NT2/D1 (cell line): Measurements from ENCODE around the gene REEP6.
"Not testable (repeated sequence)": the region's sequence is repeated elsewhere in the genome, so short reads cannot be mapped to it uniquely, and the experiment has no call there.

ENCODE experiments used
- DNase-seq: peaks from one replicate; pipeline ENCODE4 v3.0.0-alpha.2; 2011; ENCODE audit warnings: low read depth, low spot score
- H3K27me3 ChIP-seq: 2 replicates; pipeline ENCODE4 v1.6.0; 2011; ENCODE audit warnings: mild to moderate bottlenecking; ENCODE audit not compliant: insufficient read length, insufficient read depth
- H3K36me3 ChIP-seq: 2 replicates; pipeline ENCODE4 v1.6.1; 2011; ENCODE audit warnings: mild to moderate bottlenecking, low read length, mixed read lengths; ENCODE audit not compliant: insufficient read depth, insufficient read length
- H3K4me1 ChIP-seq: 2 replicates; pipeline ENCODE4 v1.5.1; 2011; ENCODE audit not compliant: insufficient read depth, insufficient read length
- H3K4me3 ChIP-seq: 2 replicates; pipeline ENCODE4 v1.5.1; 2011; ENCODE audit warnings: low read depth; ENCODE audit not compliant: insufficient read length
- H3K9ac ChIP-seq: 2 replicates; pipeline ENCODE4 v1.6.0; 2011; ENCODE audit warnings: low read depth; ENCODE audit not compliant: insufficient read length
- H3K9me3 ChIP-seq: 2 replicates; pipeline ENCODE4 v1.5.1; 2011; ENCODE audit warnings: mild to moderate bottlenecking, low read length; ENCODE audit not compliant: insufficient read depth
- SUZ12 ChIP-seq: IDR thresholded peaks from 2 replicates; pipeline ENCODE4 v1.6.1; 2011; ENCODE audit not compliant: insufficient read length, insufficient read depth; ENCODE audit errors: extremely low read depth
- YY1 ChIP-seq: IDR thresholded peaks from 2 replicates; pipeline ENCODE4 v1.6.1; 2011; ENCODE audit not compliant: insufficient read length, insufficient read depth
- ZNF274 ChIP-seq: IDR thresholded peaks from 2 replicates; pipeline ENCODE4 v1.6.1; 2011; ENCODE audit warnings: mild to moderate bottlenecking, low read depth, low read length

REEP6 gene

DNA sequence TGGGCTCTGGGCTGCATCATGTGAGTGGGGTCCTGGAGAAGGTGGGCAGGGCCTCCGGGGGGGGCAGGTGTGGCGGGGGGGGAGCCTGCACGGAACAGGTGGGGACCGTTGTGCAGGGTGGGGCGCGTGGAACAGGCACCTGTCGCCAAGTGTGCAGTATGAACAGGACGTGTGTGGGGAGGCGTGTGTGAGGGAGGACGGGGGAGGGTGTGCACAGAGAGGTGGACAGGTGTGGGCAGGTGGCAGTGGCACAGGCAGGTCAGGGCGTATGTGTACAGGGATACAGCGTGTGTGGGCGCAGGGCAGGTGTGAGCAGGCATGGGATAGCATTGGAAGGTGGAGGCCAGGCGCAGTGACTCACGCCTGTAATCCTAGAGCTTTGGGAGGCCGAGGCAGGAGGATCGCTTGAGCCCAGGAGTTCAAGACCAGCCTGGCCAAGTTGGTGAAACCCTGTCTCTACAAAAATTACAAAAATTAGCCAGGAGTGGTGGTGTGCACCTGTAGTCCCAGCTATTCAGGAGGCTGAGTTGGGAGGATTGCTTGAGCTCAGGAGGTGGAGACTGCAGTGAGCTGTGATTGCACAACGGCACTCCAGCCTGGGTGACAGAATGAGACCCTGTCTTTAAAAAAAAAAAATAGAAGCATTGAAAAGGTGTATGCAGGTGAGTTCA lies 36.1 kb downstream of the REEP6 start:
- Histone ChIP-seq H3K36me3 (no peaks in the 10 kb centered on the region), H3K27me3 (peaks cover 29% of the 10 kb centered on the region), H3K4me3 (no peak overlapping the region), H3K4me1 (peaks cover 20% of the 10 kb centered on the region), H3K9me3 (no peaks in the 10 kb centered on the region), H3K9ac (no peak overlapping the region)
- TF ChIP-seq YY1 (no peak), ZNF274 (no peak), SUZ12 (no peak)
- DNase-seq, result no peak

DNA sequence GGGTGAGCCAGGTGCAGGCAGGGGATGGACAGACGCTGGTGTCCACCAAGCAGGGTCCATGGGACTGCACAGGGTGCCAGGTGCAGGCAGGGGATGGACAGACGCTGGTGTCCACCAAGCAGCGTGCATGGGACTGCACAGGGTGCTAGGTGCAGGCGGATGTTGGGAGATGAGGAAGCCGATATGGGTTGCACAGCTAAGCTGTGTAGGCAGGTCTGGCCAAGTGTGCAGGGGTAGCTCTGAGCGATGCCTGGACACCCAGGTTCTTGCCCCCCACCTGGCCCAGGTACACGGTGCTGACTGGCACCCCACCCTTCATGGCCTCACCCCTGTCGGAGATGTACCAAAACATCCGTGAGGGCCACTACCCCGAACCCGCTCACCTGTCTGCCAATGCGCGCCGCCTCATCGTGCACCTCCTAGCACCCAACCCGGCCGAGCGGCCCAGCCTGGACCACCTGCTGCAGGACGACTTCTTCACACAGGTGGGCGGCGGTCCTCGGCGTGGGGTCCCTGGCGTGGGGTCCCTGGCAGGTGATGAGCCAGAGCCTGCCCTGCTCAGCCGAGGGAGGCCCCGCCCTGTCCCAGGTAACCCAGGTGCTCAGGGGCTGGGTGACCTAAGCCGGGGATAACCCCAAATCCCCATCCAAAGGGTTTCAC lies 36.8 kb downstream of the REEP6 start:
- Histone ChIP-seq H3K4me1 (peaks cover 18% of the 10 kb centered on the region), H3K4me3 (no peak overlapping the region), H3K9ac (no peak overlapping the region), H3K9me3 (no peaks in the 10 kb centered on the region), H3K36me3 (no peaks in the 10 kb centered on the region), H3K27me3 (peaks cover 28% of the 10 kb centered on the region)
- TF ChIP-seq YY1 (no peak), ZNF274 (no peak), SUZ12 (no peak)
- no peak for DNase-seq

DNA sequence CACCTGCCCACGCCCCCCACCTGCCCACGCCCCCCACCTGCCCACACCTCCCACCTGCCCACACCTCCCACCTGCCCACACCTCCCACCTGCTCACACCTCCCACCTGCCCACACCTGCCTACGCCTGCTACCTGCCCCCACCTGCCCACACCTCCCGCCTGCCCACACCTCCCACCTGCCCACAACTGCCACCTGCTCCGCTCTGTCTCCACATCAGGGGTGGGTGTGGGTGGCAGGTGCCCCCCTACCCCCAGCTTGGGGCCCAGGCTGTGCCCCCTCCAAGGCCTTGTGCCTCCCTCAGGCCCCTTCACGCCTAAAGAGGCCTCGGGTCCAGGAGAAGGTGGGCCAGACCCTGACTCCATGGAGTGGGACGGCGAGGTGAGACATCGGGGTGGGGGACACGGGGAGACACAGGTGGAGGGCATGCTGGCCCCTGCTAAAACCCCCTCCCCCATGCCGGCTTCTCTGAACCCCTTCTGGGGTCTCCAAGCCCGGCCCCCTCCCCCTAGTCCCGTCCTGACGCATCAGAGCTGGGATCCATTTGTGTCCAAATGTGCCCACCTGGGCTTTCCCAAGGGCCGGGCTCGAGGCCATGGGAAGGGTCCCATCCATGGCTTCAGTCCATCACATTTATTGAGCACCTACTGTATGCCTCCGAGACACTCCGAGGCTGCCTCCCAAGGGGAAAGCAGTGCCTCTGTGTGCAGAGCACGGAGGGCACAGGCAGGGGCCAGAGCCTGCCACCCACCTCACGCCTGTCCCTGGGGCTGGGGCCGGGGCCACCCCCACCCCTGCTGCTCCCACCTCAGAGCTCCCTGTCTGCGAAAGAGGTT lies 37.8 kb downstream of the REEP6 start:
- peaks cover 10% of the 10 kb centered on the region for H3K4me1 ChIP-seq
- H3K36me3 ChIP-seq, result no peaks in the 10 kb centered on the region
- no peak for TF ChIP-seq SUZ12
- no peak for TF ChIP-seq ZNF274
- no peak for TF ChIP-seq YY1
- DNase-seq, result no peak
- no peak overlapping the region for H3K9ac ChIP-seq
- no peak overlapping the region for H3K4me3 ChIP-seq
- peaks cover 19% of the 10 kb centered on the region for H3K27me3 ChIP-seq
- H3K9me3 ChIP-seq, result no peaks in the 10 kb centered on the region

- TF ChIP-seq SUZ12, result no peak
- no peak for TF ChIP-seq ZNF274
- TF ChIP-seq YY1, result no peak
- Histone ChIP-seq H3K9me3 (no peaks in the 10 kb centered on the region), H3K36me3 (no peaks in the 10 kb centered on the region), H3K9ac (no peak overlapping the region), H3K27me3 (peaks cover 14% of the 10 kb centered on the region), H3K4me1 (peaks cover 7% of the 10 kb centered on the region), H3K4me3 (no peak overlapping the region)
- no peak for DNase-seq
Measured at GRCh38 chr19:1529430-1529816, 38.4 kb downstream of the REEP6 start.

DNA sequence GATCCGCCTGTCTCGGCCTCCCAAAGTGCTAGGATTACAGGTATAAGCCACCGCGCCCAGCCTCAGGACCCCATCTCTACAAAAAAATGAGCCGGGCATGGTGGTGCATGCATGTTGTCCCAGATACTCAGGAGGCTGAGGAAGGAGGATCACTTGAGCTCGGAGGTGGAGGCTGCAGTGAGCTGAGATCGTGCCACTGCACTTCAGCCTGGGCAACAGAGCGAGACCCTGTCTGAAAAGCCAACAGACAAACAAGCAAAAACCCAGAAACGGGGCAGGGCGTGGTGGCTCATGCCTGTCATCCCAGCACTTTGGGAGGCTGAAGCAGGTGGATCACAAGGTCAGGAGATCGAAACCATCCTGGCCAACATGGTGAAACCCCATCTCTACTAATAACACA lies 39.9 kb downstream of the REEP6 start:
- H3K27me3 ChIP-seq, H3K4me3 ChIP-seq, H3K9ac ChIP-seq, H3K9me3 ChIP-seq, H3K4me1 ChIP-seq, DNase-seq, H3K36me3 ChIP-seq: not testable (repeated sequence)

- no peak for DNase-seq
- no peaks in the 10 kb centered on the region for H3K4me1 ChIP-seq
- H3K9me3 ChIP-seq, result no peaks in the 10 kb centered on the region
- H3K36me3 ChIP-seq, result no peaks in the 10 kb centered on the region
- H3K4me3 ChIP-seq, result no peak overlapping the region
- TF ChIP-seq SUZ12 (no peak), ZNF274 (no peak), YY1 (no peak)
- H3K27me3 ChIP-seq, result no peaks in the 10 kb centered on the region
- no peak overlapping the region for H3K9ac ChIP-seq
Measured at GRCh38 chr19:1531587-1531986, 40.6 kb downstream of the REEP6 start.

DNA sequence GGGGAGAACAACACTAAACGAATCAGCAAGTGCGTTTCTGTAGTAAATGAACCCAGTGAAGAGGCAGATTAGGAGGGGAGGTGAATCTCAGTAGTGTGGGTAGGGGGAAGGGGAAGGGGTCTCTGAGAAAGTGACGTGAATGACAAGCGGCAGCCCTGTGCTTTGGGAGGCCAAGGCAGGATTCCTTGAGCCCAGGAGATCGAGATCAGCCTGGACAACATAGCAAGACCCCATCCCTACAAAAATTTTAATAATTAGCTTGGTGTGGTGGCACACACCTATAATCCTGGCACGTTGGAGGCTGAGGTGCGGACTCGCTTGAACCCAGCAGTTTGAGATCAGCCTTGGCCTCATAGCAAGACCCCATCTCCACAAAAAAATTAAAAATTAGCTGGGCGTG lies 41.0 kb downstream of the REEP6 start:
- Histone ChIP-seq H3K36me3 (no peaks in the 10 kb centered on the region), H3K9me3 (no peaks in the 10 kb centered on the region), H3K27me3 (no peaks in the 10 kb centered on the region), H3K4me1 (no peaks in the 10 kb centered on the region), H3K9ac (no peak overlapping the region), H3K4me3 (no peak overlapping the region)
- no peak for DNase-seq
- TF ChIP-seq YY1, result no peak
- no peak for TF ChIP-seq ZNF274
- no peak for TF ChIP-seq SUZ12
